Activated CD8-positive, alpha-beta memory T cell treated with anti-CD3 and anti-CD28 coated beads, Interleukin-2, amount 10 ng/mL, durations not matched to agents 7 days and 5 days (primary cell): ENCODE measurements around the gene ROBO1. TPM values are rescaled to one million over a fixed set of nuclear protein-coding genes. Genes with fewer than 3 reads are reported as not detected.

Source experiments
- ATAC-seq: fragments of 150-1000 bp; cut with Tn5 transposase; one replicate; pipeline ENCODE4 v1.10.0; 2021; ENCODE audit warnings: moderate library complexity
- CTCF ChIA-PET: fragments of 350-600 bp; sonication (Branson Sonifier 250); formaldehyde crosslinking; loops from one replicate; lab custom pipeline; 2021; ENCODE audit warnings: antibody characterized with exemption; lab: Charles Lee
- DNase-seq: peaks from one replicate; pipeline ENCODE4 v3.0.0-alpha.2; 2020
- H3K27ac Mint-ChIP-seq: one replicate; pipeline ENCODE4 v1.8.0; 2021; ENCODE audit warnings: mild to moderate bottlenecking, mixed read lengths
- H3K27me3 Mint-ChIP-seq: one replicate; pipeline ENCODE4 v1.8.0; 2021; ENCODE audit warnings: mixed read lengths
- H3K36me3 Mint-ChIP-seq: one replicate; pipeline ENCODE4 v1.8.0; 2021; ENCODE audit warnings: mild to moderate bottlenecking, mixed read lengths
- H3K4me1 Mint-ChIP-seq: one replicate; pipeline ENCODE4 v1.8.0; 2021; ENCODE audit warnings: mixed read lengths
- H3K4me3 Mint-ChIP-seq: one replicate; pipeline ENCODE4 v1.8.0; 2021; ENCODE audit warnings: mild to moderate bottlenecking, moderate library complexity, mixed read lengths
- H3K9me3 Mint-ChIP-seq: one replicate; pipeline ENCODE4 v1.8.0; 2022; ENCODE audit warnings: low read depth, mixed read lengths
- total RNA-seq, 2 experiments: library from RNA; stranded (reverse); gene quantifications; one replicate each; pipeline ENCODE4 v1.2.3, GENCODE V29; 2021

Gene ROBO1
- total RNA-seq, 2 experiments from 2014 or later: 0.32 to 0.87 TPM

DNA sequence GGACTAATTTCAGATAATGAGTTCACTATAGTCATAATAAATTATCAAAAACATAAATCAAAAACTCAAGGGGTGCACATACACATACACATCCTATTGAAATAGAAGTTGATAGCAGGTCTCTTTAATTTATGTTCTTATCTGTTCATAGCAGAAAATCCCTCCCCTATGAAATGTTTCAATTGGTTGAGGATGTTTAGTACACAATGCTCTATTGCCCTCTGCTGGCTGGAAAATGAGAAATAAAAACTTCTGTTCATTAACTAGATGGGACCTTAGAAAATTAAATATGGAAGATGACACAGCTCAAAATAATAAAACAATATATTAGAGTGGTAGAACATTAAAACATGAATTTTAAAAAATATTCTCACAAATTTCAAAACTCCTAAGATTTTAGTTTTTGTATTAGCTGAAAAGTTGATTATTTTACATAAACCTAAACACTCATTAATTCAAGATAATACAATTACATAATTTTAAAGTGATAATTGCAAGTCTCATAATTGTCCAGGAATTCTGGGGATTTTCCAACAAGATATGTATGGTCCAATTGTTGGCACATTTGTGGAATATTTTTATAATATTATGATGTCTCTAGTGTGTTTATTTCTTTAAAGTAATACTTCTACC is 735.0 kb downstream of the ROBO1 start:
- DNase-seq (no peak), ATAC-seq (no peak)
- CTCF ChIA-PET: interaction anchor here (1.3 kb wide), 1 partner anchor 375 kb away, joined by 4 read pairs; no protein-coding TSS in a partner anchor
- Mint-ChIP-seq H3K36me3 (no peaks in the 10 kb centered on the region), H3K27ac (no peak overlapping the region), H3K9me3 (no peaks in the 10 kb centered on the region), H3K4me3 (no peak overlapping the region), H3K27me3 (no peaks in the 10 kb centered on the region), H3K4me1 (no peaks in the 10 kb centered on the region)

DNA sequence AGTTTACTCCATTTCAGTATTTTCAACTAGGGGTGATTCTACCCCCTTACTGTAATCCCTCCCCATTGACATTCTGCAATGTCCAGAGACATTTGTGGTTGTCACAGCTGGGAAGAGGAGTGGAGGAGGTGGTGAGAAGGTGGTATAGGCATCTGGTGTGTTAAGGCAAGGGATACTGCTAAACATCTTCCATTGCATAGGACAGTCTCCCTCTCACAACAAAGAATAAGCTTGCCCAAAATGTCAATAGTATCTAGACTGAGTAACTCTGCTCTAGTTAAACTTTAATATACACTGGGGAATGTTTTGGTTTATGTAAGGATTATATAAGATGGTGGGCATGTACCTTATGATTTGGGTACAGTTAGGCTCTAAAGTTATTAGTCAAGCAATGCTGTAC is 737.6 kb downstream of the ROBO1 start:
- H3K4me1 Mint-ChIP-seq: no peaks in the 10 kb centered on the region
- DNase-seq (no peak), ATAC-seq (no peak)
- H3K27ac Mint-ChIP-seq: no peak overlapping the region
- H3K27me3 Mint-ChIP-seq: no peaks in the 10 kb centered on the region
- no peaks in the 10 kb centered on the region for H3K36me3 Mint-ChIP-seq
- CTCF ChIA-PET: no interaction called here
- no peaks in the 10 kb centered on the region for H3K9me3 Mint-ChIP-seq
- no peak overlapping the region for H3K4me3 Mint-ChIP-seq

GRCh38 chr3:79028916-79029315 is 738.9 kb downstream of the ROBO1 start:
- ATAC-seq: no peak
- no peak overlapping the region for H3K4me3 Mint-ChIP-seq
- no peaks in the 10 kb centered on the region for H3K9me3 Mint-ChIP-seq
- CTCF ChIA-PET: no interaction called here
- DNase-seq: no peak
- no peaks in the 10 kb centered on the region for H3K27me3 Mint-ChIP-seq
- no peaks in the 10 kb centered on the region for H3K4me1 Mint-ChIP-seq
- H3K27ac Mint-ChIP-seq: no peak overlapping the region
- H3K36me3 Mint-ChIP-seq: no peaks in the 10 kb centered on the region

DNA sequence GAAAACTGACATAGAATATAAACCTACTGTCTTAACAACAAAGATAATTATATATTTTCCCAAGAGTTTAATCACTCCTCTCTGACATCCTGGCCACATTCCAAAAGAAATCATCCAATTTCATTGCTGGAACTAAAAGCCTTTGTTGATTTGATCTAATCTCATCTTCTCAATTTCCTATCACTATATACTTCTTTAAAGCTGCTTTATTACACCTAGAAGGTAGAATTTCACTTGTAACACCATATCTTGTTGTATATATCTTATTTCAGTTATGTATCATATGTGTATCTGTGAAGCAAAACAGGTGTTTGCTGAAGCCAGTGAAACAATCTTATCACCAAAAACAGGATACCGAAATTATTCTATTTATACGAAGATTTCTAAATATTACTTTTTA is 740.2 kb downstream of the ROBO1 start:
- Mint-ChIP-seq H3K4me1 (no peaks in the 10 kb centered on the region), H3K4me3 (no peak overlapping the region), H3K9me3 (no peaks in the 10 kb centered on the region), H3K27ac (no peak overlapping the region), H3K27me3 (no peaks in the 10 kb centered on the region), H3K36me3 (no peaks in the 10 kb centered on the region)
- DNase-seq (no peak), ATAC-seq (no peak)
- CTCF ChIA-PET: no interaction called here

DNA sequence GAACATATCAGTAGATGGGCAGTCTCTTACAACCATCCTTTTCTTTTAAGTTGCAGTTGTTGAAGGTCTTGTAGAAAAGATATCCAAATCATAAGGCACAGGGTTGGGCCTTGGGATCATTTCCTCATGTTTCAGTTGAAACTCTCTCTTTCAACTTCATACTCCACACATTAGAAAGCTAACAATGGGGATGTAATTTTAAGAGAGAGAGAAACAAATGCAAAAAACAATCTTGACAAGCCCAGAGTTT is 747.9 kb downstream of the ROBO1 start:
- Mint-ChIP-seq H3K36me3 (no peaks in the 10 kb centered on the region), H3K9me3 (no peaks in the 10 kb centered on the region), H3K27me3 (peaks cover 12% of the 10 kb centered on the region), H3K27ac (no peak overlapping the region), H3K4me1 (no peaks in the 10 kb centered on the region), H3K4me3 (no peak overlapping the region)
- ATAC-seq (no peak), DNase-seq (no peak)
- CTCF ChIA-PET: no interaction called here

DNA sequence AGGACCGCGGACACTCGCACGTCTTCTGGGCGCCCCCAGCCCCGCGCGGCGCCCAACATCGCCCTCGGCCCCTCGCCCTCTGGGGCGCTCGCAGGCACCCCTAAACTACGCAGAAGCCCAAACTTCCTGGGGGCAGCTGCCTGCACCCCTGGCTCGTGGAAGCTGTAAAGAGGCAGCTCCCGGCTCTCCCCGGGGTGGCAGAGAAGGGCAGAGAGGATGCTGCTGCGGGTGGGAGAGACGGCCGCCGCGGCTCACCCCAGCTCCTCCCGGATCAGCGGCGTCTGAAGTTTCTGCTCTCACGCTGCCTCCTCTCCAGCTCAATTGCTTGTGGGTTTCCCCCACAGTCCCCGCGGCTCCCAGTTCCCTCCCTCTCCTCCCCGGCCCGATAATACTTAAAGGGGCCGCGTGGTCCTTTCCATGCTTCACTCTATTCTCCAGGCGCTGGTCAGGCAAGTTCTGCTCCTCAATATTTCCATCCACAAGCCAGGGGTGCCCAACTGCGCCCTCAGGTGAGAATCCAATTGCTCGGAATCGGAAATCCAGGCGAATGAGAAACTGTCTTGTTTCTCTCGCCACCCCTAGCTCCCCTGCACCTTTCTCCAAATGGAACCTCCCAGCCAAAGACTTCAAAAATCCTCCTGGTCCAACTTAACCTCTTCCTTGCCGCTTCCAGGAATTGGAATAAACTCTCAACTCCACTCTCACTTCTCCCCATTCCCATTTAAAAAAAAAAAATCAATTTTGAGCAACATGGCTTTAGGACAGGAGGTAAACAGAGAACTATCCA is 748.5 kb downstream of the ROBO1 start:
- H3K4me1 Mint-ChIP-seq: no peaks in the 10 kb centered on the region
- CTCF ChIA-PET: no interaction called here
- H3K9me3 Mint-ChIP-seq: no peaks in the 10 kb centered on the region
- H3K27me3 Mint-ChIP-seq: peaks cover 12% of the 10 kb centered on the region
- DNase-seq (no peak), ATAC-seq (no peak)
- peak overlapping the region; percentile 13 for H3K4me3 Mint-ChIP-seq
- no peak overlapping the region for H3K27ac Mint-ChIP-seq
- no peaks in the 10 kb centered on the region for H3K36me3 Mint-ChIP-seq

- no peak overlapping the region for H3K27ac Mint-ChIP-seq
- H3K4me1 Mint-ChIP-seq: no peaks in the 10 kb centered on the region
- H3K9me3 Mint-ChIP-seq: no peaks in the 10 kb centered on the region
- peak; percentile 23 for ATAC-seq
- DNase-seq: no peak
- H3K36me3 Mint-ChIP-seq: no peaks in the 10 kb centered on the region
- CTCF ChIA-PET: no interaction called here
- peaks cover 12% of the 10 kb centered on the region for H3K27me3 Mint-ChIP-seq
- no peak overlapping the region for H3K4me3 Mint-ChIP-seq
Observed at GRCh38 chr3:79018671-79019136, 749.1 kb downstream of the ROBO1 start.

DNA sequence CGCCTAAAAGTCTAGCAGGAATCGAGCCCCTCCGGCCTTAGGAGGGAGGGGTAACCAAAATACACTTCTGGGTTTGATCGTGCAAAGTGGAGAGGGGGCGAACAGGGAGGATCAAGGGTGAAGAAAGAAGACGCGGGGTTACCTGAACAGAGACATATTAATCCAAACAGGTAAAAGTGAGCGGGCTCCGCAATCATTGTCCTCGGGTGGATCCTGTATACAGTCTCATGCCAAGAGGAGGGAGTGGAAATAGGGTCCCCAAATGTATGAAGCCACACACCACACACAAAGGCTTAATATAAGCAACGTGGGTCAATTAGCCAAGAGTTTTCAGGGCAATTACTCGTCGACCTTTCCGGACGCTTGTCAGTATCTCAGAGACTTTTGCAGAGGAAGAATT is 749.5 kb downstream of the ROBO1 start:
- ATAC-seq: no peak
- Mint-ChIP-seq H3K36me3 (no peaks in the 10 kb centered on the region), H3K4me3 (no peak overlapping the region), H3K27ac (no peak overlapping the region), H3K9me3 (no peaks in the 10 kb centered on the region), H3K4me1 (no peaks in the 10 kb centered on the region), H3K27me3 (peaks cover 12% of the 10 kb centered on the region)
- no peak for DNase-seq
- CTCF ChIA-PET: no interaction called here

GRCh38 chr3:79016587-79017376 is 751.0 kb downstream of the ROBO1 start:
- DNase-seq (no peak), ATAC-seq (no peak)
- Mint-ChIP-seq H3K27ac (no peak overlapping the region), H3K36me3 (no peaks in the 10 kb centered on the region), H3K27me3 (peaks cover 12% of the 10 kb centered on the region), H3K4me3 (no peak overlapping the region), H3K4me1 (no peaks in the 10 kb centered on the region), H3K9me3 (no peaks in the 10 kb centered on the region)
- CTCF ChIA-PET: no interaction called here

- DNase-seq (no peak), ATAC-seq (no peak)
- Mint-ChIP-seq H3K4me1 (no peaks in the 10 kb centered on the region), H3K9me3 (no peaks in the 10 kb centered on the region), H3K36me3 (no peaks in the 10 kb centered on the region), H3K27ac (no peak overlapping the region), H3K4me3 (no peak overlapping the region), H3K27me3 (peaks cover 12% of the 10 kb centered on the region)
- CTCF ChIA-PET: no interaction called here
Observed at GRCh38 chr3:79015854-79016253, 751.9 kb downstream of the ROBO1 start.

DNA sequence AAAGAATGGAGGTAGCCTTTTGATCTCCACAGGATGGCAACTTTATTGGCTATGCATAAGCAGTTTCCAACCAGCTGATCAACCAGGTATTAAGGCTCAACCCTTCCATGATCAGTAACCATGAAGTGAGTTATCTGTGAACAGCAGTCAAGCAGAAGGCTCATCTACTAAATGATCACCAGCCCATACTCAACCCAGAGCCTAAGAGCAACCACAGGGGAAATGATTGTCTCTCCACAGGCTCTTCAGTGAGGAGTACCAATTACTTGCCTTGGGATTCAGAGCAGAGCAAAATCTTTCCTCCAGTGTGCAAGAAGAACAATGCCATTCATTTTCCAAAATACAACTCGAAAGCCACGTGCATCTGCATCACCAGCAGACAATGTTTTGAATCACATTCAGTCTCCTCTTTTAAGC is 754.8 kb downstream of the ROBO1 start:
- no peak for DNase-seq
- CTCF ChIA-PET: no interaction called here
- no peaks in the 10 kb centered on the region for H3K4me1 Mint-ChIP-seq
- no peaks in the 10 kb centered on the region for H3K9me3 Mint-ChIP-seq
- H3K4me3 Mint-ChIP-seq: no peak overlapping the region
- no peaks in the 10 kb centered on the region for H3K27me3 Mint-ChIP-seq
- H3K36me3 Mint-ChIP-seq: no peaks in the 10 kb centered on the region
- H3K27ac Mint-ChIP-seq: no peak overlapping the region
- no peak for ATAC-seq

DNA sequence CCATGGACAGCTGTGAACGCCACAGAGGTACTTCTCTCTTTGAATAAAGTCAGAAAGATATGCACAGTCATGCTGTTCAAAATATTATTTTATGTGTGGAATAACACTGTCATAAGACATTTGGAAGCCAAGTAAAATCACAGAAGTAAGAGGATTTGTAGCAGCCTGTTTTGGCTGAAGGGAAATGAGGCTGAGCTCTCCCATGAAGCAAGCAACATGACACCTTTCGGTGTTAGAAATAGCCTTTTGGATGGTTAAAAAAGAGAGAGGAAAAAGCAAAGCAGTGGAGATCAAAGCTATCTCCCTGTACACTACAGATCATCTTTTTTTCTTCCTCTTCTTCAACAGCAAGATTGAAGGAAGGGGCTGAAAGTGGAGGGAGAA is 755.3 kb downstream of the ROBO1 start:
- ATAC-seq: no peak
- Mint-ChIP-seq H3K27me3 (no peaks in the 10 kb centered on the region), H3K4me1 (no peaks in the 10 kb centered on the region), H3K9me3 (no peaks in the 10 kb centered on the region), H3K36me3 (no peaks in the 10 kb centered on the region), H3K27ac (no peak overlapping the region), H3K4me3 (no peak overlapping the region)
- CTCF ChIA-PET: no interaction called here
- DNase-seq: no peak

DNA sequence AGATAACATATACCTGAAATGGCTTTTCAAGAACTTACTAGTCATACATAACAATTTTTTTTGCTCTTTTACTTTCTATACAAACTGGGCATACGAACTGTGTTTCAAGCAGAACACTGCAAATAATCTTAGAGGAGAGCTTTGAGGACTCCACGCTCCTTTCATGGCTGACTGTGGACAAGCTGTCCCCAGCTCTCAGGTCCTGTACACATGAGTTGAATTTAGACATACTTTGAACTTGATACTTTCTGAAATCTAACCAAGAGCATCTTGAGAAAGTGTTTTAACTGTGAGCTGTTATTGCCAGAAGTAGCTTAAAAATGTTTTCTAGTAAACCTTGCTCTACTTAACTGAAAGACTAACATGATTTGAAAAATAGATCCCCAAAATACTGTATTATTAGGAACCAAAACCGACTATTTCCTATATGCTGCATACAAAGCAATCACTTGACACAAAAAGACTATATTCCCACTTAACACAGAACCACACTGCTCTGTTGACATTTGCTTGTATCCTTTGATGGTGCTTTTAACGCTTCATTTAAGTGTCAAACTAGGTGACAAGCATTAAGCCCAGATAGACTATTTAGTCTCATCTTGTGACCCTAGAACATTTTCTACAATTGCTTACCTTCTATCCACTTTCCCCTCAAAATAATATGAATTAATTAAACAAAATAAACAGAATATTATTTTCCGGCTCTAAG is 755.8 kb downstream of the ROBO1 start:
- no peaks in the 10 kb centered on the region for H3K4me1 Mint-ChIP-seq
- no peak overlapping the region for H3K27ac Mint-ChIP-seq
- no peaks in the 10 kb centered on the region for H3K27me3 Mint-ChIP-seq
- no peaks in the 10 kb centered on the region for H3K36me3 Mint-ChIP-seq
- DNase-seq (no peak), ATAC-seq (no peak)
- no peak overlapping the region for H3K4me3 Mint-ChIP-seq
- CTCF ChIA-PET: no interaction called here
- H3K9me3 Mint-ChIP-seq: no peaks in the 10 kb centered on the region
